ENCODE results near the gene MTERF4. TPM values are rescaled to one million over a fixed set of nuclear protein-coding genes. Genes with fewer than 3 reads are reported as not detected.

MTERF4 gene
- total RNA-seq, 1 experiment from 2014 or later, result 46.2 TPM

DNA sequence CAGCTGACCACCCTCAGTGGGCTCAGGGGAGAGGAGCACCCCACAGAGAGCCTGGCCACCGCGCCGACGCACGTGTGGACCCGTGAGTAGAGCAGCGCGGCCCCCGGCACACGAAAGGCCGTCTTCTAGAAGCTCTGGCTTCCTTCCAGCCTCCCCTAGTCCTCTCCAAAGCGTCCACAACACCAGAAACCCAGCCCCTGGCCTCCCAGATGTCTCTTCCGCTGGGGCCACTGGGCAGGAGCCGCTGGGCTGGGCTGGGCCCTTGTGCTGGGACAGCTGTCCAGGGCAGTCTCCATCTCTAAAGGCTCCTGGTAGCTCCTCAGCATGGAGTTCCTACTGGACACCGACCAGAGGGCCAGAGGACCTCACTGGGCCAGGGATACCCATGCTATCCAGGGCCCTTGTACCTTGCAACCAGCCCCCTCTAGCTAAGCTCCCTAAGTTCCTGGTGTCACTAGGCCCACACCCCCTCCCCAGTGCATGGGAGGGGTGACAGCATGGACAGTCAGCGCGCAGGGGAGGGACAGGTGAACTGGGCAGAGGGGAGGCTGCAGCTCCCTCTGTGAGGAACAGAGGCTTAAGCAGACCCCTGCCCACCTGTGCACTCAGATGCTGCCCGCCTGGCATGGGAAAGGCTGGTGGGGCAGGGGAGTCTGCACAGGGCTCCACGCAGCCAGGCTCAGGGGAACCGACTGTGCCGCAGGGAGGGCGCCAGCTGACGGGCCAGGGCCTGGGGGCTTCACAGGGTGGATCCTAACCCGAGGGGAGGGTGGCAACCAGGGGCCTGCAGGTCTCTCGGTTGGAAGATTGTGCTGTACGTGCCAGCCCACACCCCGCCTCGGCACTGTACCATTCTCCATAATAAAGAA, 32.9 kb downstream of the MTERF4 start:
- DNase-seq (ENCODE audit: low spot score), result no peak

DNA sequence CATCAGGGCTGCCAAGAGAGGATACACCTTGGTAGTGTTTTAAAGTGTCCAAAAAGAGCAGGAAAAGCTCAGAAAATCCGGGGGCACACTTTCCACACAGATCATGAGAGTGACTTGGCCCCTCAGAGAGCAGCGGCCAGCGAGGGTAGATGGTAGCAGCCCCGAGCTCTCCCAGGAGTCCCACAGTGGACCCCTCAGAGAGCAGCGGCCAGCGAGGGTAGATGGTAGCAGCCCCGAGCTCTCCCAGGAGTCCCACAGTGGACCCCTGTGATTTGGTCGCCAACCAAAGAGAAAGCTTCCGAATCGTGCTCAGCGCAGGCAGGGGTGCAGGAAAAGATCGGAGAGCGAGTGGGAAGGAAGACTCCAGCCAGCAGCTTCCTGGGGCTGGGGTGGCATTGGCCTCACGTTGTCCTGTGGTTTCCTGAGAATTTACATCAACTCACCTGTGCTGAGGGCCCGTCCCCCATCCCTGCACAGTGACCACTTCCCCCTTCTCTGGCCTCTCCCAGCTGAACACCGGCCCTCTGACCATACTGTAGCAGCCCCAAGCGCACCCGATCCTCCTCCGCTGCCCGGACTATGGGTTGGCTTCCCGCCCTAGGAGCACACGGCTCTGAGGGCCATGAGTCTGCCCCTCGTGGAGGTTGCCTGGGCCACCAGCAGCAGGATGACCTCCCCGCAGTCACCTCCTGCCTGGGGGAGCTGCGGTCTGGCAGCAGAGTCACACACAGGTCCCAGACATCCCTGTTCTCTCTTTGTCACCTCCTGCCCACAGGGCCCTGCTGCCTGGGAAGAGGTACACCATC, 33.7 kb downstream of the MTERF4 start:
- no peak for DNase-seq (ENCODE audit: low spot score)

DNA sequence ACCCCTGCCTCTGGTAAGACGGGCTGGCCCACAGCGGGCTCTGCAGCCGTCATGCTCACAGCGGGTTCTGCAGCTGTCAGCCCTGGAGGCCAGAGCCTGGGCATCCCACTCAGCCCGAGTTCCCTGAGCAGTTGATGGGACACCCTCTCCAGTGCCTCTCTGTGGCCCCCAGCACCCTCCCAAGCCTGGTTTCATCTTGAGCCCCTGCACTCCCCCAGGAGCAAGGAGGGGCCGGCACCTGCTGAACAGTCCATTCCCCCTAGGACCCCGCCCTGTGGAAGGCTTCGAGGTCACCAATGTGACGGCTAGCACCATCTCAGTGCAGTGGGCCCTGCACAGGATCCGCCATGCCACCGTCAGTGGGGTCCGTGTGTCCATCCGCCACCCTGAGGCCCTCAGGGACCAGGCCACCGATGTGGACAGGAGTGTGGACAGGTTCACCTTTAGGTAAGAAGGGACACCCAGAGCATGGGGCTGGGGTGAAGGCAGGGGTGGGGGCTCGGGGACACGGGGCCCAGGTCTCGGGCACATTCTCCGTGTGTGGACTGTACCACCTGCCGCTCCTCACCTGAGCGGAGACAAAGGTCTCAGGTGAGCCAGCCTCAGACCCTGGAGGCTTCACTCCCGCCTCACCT, 34.5 kb downstream of the MTERF4 start:
- no peak for DNase-seq (ENCODE audit: low spot score)

- DNase-seq (ENCODE audit: low spot score), result peak; percentile 6
These were observed 35.2 kb downstream of the MTERF4 start for GRCh38 chr2:241066893-241067341.

DNA sequence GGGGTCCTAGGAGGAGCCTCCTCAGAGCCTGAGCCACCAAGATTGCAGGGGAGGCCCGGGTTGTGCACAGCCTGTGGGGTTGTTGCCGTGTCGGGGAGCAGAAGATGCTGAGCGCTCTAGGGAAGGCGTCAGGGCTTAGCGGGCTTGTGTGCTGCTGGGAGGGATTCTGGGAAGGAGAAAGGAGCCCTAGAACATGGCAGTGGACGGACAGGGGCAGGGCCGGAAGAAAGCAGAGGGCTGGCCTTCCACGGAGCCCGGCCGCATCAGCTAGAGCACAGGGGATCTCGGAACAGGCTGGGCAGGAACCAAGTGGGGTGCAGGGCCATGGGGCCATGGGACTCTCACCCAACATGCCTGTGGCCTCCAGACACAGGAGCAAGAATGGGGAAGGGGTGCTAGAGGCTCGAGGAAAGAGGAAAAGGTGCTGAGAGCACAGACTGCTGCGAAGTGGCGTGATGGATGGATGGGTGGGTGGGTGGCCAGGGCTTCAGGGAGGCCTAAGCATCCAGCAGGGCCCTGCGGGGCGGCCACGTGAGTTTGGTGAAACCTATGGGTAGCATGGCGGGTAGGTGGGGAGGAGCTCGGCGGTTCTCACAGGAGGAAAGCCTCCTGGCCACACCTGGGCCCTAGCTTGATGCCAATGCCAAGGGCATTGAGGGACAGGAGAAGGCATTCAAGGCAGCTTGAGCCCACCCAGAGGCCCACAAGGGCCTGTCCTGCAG, 35.8 kb downstream of the MTERF4 start:
- DNase-seq (ENCODE audit: low spot score), result no peak

GRCh38 chr2:241065355-241065803, 36.7 kb downstream of the MTERF4 start:
- DNase-seq (ENCODE audit: low spot score), result no peak

- no peak for DNase-seq (ENCODE audit: low spot score)
These were observed 37.2 kb downstream of the MTERF4 start for GRCh38 chr2:241064802-241065354.

- DNase-seq (ENCODE audit: low spot score), result no peak
These were observed 37.9 kb downstream of the MTERF4 start for GRCh38 chr2:241064008-241064801.

DNA sequence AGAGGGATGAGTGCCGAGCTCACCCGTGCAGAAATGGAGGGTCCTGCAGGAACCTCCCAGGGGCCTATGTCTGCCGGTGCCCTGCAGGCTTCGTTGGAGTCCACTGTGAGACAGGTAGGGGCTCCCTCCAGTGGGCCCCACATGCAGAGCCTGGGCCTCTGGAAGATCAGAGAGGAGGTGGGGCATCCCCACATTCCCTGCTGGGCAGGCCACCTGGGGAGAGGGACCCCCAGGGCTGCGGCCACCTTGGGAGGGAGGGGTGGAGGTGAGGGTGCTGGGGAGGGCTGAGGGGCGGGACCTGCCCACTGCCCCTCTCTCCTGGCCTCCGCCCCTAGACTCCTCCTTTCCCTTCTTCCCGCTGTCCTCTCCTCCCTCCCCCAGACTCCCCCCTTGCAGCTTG, 38.5 kb downstream of the MTERF4 start:
- DNase-seq (ENCODE audit: low spot score), result no peak

DNA sequence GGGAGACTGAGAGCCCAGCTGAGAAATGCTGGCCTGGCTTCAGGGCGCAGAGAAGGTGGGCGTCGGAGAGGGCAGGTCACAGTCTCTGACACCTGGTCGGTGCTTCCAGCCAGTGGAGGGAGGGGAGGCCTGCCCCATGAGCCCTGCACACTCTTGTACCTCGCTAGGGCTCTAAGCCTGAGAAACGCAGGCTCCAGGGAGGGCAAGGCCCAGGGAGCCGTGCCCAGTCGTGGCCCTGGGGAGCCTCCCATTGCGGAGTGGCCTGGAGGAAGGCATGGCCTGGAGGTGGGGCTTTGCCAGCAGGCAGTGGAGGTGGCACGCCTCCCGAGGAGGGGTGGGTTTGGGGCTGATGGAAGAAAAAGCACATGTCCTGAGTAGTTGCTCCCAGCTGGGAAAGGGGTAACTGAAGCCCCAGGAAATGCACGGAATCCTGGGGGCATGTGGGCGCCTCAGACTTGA, 39.0 kb downstream of the MTERF4 start:
- no peak for DNase-seq (ENCODE audit: low spot score)

DNA sequence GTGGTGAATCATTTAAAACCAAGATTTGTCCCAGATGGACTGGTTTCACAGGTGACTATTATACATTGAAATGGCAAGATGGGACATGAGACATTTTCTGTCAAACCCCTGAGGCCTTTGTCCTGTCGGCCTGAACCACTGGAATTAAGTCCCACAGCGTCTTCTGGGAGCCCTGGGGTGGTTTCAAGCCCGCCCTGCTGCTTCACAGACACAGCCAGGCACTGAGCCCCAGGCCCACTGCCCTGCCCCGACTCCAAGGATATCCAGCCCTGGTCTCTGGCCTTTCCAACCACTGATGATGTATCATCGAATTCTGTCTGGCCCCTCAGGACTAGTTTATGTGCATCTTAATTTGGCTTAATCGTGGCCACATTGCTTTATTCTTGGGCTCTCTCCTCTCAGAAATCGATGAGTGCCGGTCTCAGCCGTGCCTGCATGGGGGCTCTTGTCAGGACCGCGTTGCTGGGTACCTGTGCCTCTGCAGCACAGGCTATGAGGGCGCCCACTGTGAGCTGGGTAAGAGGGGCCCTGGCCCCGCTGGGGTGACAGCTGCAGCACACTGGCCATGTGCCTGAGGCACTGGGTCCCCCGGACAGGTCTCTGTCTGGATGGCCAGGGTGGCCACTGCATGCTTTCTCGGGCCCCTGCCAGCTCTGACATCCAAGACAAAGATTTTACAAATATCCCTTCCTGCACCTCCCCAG, 39.5 kb downstream of the MTERF4 start:
- no peak for DNase-seq (ENCODE audit: low spot score)

GRCh38 chr2:241061275-241061674, 40.8 kb downstream of the MTERF4 start:
- no peak for DNase-seq (ENCODE audit: low spot score)

- no peak for DNase-seq (ENCODE audit: low spot score)
These were observed 48.4 kb downstream of the MTERF4 start for GRCh38 chr2:241053576-241054251.

DNA sequence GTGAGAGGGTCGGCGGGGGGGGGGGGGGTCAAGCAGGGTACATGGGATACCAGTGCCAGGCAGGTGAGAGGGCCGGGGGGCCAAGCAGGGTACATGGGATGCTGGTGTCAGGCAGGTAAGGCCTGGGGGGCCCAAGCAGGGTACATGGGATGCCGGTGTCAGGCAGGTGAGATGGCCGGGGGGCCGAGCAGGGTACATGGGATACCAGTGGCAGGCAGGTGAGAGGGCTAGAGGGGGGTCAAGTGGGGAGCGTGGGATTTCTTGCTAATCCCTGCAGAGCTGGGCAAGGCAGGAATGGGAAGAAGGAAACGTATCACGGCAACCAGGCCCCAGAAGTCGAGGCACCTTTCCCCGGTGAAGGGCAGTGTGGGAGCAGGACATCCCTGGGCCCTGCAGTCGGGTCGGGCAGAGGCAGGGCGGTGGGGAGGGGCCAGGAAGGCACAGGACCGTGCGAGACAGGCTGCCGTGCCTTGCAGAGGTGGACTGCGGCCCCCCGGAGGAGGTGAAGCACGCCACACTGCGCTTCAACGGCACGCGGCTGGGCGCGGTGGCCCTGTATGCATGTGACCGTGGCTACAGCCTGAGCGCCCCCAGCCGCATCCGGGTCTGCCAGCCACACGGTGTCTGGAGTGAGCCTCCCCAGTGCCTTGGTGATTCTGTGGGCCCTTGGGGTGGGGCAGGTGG, 49.3 kb downstream of the MTERF4 start:
- no peak for DNase-seq (ENCODE audit: low spot score)

- DNase-seq (ENCODE audit: low spot score), result no peak
These were observed 50.3 kb downstream of the MTERF4 start for GRCh38 chr2:241051578-241052487.

- DNase-seq (ENCODE audit: low spot score), result no peak
These were observed 51.2 kb downstream of the MTERF4 start for GRCh38 chr2:241050624-241051577.

Measured in A172 (cell line).